Activated CD8-positive, alpha-beta memory T cell treated with anti-CD3 and anti-CD28 coated beads, Interleukin-2, amount 50 U/mL, for 48 hours (primary cell): ENCODE results near the gene RCSD1.

Experiments used
- DNase-seq: peaks from one replicate; pipeline ENCODE4 v3.0.0-alpha.2; 2020

The RCSD1 gene

DNA sequence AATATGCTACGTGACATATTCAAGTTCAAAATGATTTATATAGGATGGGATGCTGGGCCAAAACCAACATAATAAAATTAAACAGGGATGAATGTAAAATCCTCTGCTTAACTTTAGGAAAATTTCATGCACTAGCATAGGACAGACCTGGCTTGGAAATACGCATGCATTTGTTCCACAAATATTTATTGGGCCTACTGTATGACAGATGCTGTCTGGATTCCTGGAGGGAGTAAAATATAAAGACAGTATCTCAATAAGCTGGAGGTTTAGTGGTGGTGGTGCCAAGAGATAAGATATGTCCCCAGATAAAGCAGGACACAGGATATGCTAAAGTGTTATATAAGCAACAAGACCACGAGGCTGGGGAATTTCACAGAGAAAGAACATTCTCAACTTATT, 15.1 kb downstream of the RCSD1 start:
- DNase-seq: no peak

DNA sequence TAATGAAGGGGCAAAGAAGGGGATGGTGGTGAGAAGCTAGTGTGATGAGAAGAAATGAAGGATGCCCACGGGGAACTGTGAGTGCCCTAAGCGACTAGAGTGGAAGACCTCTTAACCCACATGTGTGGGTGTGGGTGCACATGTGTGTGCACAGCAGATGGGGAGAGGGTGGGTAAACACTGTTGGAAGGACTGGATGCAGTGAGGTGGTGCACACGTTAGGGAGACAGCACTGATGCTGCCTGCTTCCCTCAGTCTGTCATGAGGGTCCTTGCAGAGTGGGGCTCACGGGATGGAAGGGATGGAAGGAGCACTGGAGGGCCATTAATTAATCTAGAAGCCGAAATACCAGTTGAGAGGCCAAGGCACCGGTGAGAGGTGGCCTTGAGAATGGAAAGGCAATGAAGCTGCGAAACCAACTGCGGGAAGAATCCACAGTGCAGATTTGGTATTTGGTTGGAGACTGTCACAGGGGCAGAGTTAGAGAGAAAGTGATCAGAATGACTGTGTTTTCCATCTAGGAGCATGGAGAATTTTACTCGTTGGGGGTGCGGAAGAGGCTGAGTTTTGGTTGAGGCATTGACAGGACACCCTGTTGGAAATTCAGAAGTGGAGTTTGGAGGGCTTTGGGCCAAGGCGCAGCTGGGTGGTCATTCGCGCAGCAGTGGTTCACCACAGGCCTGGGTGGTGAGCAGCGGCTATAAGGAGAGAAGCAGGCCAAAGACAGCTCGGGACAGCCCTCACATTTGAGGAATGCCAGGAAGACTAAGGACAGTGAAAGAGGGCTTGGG, 15.8 kb downstream of the RCSD1 start:
- DNase-seq: no peak

DNA sequence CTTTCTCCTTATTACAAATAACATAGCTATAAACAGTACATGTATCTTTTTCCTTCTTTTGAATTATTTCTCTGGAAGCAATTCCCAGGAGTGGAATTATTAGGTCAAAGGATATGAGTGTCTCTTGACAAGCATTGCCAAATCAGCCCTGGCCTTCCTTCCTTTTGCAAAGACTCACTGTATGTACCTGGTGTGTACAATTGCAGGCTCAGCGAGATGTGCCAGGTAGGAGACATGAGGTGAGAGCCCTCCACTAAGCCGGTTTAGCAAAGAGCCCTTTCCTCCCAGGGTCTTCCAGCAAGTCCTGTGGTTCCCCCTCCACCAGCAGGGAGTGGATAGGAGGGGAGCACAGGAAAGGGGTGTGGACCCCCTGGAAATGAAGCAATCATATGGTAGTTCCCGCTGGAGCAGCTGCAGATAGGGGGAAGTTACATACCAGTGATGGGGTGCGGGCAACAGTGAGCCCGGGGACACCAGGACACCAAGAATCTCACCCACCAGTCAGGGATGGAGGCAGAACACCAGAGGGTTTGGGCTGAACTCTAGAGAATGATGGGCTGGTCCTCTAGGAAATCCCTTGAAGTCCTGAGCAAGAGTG, 18.3 kb downstream of the RCSD1 start:
- no peak for DNase-seq

DNA sequence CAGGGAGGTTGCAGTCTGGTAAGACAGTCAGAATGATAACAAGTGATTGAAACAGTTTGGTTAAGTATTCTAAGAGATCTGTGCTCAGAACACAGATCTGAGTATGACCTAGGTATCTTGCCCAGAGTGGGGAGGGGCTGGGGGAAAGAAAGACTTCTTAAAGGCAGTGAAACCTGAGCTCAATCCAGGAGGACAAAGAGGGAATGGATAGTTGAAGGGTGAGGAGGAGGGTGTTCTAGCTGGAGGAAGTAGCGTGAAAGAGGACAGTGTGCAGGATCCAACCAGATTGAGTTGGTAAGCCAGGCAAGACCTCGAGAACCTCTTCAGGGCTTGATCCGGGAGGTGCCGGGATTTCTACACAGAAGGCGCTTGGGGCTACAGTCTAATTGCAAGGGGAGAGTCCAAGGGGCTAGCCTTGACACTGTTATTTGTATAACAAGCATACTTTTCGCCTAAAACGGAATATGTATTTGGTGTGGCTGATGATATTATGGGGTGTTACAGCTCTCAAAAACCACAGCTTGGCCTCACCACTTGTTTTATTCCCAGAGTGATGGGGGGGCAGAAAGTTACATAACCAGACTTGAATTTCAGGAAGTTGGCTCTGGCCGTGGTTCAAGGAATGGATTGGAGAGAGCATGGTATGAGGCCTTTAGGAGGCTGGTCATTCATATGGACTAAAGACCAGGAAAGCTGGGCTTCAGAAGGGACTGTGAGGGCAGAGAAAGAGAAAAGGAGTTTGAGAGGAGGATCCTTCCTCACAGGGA, 19.1 kb downstream of the RCSD1 start:
- no peak for DNase-seq

DNA sequence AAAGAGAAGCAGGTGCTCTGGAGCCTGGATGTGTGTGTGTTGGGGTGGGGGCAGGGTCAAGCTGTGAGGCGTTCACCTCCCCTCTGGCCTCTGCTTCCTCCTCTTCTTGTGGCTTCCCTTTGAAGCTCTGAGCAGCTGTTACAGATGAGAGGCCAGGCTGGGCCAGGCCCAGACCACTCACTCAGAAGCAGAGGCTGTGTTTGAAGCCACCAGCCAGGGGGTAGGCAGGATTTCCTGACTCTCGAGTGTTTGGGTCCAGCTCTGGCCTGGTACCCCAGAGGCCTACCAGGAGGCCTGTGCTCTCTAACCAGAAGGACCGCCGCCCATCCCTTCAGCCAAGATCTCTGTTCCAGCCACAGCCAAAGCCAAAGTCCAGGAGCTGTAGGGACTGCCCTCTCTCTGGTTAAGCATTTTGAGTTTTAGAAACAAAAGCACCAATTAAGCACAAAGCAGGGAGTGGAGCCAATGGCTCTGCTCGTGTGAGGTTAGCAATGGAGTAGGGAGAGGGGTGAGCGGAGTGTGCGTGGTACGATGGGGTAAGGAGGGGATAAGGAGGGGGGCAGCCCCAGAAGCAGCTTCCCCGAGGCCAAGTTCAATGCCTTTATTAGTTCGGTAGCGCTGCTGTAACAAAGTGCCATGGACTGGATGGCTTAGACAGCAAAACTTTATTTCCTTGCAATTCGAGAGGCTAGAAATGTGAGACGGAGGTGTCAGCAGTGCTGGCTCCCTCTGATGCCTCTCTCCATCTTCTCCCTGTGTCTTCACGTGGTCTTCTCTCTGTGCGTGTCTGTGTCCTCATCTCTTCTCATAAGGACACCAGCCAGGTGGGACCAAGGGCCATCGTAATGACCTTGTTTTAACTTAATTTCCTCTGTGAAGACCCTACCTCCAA, 20.5 kb downstream of the RCSD1 start:
- no peak for DNase-seq

DNA sequence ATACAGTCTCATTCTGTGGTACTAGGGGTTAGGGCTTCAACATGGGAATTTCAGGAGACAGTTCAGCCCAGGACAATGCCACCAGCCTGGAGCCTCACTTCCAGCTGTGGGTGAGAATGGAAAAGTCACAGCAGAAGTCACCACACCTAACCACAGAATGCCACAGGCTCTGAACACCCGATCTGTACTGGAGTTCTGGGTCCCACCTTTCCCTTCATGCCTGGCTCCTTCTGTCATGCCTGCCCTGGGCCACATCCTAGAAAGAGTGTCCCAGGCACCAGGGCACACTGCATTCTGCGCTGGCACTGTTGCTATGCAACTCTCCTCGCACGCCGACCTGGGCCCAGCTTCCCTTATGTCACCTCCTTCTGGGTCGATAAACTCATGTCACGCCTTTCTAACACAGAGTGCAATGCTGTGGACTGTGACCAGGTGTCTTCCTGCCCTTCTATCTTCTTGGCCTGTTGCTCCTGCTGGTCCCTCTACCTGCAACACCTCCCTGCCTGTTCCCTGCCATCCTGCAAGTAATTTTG, 21.2 kb downstream of the RCSD1 start:
- no peak for DNase-seq

DNA sequence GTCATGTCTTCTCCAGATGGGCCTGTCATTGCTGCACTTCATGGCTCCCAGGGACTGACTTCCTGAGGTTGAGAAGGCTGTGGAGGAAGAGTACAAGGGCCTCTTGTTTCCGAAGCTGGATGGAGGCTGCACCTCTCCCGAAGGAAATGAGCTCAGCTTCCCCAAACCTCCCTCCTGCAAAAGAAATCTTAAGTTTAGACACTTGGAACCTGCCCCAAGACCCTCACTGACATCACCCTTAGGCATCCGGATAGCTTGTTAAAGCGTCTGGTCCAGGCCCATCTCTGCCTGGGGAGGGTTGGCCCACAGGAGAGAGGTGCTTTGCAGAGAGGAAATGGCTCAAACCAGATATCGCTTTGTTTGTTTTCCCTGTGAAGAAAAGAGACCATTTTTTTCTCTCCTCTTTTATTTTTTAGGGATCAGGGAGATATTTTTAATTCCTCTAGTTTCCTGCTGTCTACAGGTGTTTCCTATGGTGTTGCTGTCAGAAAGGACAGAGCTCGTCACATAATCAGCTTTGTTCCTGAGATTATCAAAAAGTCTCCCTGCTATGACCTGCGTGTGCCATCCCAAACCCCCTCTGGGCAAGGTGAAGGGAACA, 25.0 kb downstream of the RCSD1 start:
- no peak for DNase-seq

DNA sequence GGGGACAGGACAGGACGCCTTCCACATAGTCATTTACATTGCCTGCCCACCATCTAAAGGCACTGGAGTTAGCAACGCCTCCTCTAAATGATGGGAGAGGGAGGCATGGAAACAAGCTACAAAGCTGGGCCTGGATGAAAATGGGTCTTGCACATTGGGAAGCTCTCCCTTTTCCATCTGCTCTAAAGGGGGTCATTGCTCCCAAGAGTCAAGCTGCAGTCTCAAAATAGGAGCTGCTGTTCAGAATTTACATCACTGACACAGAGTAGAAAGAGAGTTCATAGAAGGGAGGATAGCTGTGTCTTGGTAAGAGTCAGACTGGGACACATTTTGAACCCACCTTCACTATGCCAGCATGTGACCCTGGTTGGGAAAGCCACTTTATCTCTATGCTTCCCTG, 26.6 kb downstream of the RCSD1 start:
- no peak for DNase-seq

DNA sequence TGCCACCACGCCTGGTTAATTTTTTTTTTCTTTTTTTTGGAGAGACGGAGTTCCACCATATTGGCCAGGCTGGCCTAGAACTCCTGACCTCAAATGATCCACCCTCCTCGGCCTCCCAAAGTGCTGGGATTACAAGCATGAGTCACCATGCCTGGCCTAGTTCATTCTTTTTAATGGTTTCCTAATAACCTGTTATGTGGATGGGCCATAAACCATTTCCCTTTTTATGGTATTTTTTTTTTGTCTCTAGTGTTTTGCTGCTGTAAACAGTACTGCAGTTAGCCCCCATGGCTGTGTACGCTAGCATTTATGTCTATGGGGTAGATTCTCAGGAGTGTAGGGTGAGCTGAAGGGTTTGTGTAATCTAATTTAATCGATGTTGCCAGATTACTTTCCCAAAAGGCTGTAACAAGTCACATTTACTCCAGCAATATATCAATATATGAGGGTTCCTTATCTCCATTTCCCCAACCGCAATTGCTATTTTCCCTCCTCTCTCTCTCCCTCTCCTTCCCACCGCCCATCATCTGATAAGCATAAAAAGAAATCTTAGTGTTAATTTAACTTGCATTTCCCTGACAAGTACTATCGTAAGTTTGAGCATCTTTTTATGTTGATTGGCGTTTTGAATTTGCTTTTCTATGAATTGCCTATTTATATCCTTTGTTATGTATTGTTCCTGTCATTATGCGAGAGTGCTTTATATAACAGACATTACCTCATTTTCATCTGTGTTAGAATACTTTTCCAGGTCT, 28.7 kb downstream of the RCSD1 start:
- DNase-seq: no peak

DNA sequence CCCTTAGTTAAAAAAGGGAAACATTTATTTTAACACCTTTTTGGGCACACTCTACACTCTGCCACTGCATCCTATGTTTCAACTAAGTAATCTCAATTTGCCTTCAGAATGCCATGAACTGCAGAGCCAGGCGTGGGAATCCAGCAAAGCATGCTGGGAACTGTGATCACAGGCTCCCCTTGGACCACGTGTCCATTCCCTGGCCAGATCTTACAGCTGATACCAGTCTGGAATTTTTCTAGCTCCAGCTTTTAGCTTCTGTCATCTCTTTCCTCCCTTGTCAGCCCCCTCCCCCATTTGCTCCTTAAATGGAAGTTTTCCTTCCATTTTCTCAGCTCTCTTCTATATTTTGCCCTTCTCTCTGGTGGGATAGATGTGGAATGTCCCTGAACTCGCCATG, 29.4 kb downstream of the RCSD1 start:
- DNase-seq: no peak

DNA sequence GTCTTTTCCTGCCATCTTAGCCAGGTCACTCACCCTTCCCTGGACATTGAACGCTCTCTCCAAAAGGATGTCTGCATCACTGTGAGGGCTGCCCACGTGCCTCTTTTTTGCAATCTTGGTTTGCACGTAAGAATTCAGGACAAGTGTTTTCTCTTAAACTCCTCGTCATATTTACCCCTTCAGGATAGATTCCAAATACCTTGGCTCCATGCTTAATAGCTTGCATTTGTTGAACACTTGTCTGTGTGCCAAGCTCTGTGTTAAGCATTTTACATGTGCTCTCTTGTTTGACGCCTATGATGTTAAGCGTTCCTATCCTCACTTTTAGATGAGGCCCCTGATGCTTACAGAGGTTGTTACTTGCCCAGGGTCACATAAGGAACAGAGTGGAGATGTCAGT, 29.8 kb downstream of the RCSD1 start:
- no peak for DNase-seq

DNA sequence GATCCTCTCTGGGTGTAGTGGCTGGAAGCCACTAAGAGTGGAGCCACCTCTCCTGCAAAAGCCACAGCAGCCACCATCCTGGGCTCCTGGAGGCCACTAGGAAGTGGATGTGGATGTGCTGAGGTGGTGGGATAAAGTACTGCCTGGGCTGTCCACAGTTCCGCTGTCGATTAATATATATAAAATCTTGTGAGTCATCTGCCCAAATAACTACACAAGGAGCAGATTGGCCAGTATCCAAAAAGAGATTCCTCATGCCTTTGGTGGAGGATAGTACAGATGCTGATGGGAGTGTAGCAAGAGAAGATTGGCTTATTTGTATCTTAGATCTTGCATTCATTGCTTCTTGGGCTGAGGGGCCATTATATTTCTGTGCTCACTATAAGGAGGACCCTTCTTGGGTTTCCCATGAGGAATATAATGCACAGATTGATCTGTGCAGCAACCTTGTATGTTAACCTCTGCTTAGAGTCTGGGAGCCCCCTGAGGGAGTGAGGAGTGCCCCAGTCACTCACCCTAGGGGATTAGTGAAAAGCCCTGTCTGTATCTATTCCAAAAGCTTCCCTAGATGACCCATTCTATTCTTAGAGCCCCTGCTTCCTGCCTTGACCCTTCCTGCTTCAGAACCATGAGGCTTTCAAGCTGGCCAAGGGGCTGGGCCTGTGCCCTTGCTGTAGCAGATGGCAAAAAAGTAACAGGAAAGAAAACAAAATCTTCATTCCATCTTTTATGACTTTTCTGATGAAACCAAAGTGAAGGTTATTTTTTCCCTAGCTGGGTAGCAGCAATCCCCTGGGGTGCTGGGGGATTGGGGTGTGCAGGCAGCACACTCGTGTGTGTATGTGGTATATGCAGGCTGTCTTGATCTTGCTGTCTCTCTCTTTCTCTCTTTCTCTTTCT, 31.7 kb downstream of the RCSD1 start:
- DNase-seq: no peak

DNA sequence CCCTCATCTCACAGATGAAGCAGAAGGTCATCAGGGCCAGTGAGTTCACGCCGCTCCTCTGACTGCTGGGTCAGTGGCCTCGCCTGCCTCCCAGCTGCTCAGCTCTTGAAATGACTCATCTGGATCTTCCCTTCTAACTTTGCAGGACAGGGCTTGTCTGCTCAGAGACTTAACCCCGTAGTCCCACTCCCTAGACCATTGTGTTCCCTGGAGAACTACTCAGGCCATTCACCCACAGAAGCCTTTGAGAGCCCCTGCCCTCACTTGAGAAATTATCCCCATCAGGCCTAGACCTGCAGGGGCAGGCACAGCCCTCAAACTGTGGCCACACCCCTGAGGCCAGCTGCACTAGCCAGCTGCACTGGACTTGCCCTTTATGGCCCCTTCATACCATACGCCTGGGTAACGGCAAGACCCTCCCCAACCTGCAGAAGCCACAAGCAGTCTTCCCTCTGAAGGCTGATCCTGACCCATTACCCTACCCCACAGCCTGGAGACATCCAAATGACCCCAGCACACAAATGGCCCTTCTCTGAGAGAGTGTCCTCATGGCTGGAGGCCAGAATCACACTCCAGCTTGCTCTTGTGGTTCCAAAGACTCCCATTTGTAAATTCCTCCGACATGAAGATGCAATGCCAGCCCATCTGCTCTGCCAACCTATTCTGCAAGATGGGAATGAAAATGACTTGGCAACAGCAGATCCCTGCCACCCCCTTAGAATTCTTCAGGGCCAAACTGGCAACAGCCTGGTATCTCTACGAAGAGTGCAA, 33.2 kb downstream of the RCSD1 start:
- no peak for DNase-seq

DNA sequence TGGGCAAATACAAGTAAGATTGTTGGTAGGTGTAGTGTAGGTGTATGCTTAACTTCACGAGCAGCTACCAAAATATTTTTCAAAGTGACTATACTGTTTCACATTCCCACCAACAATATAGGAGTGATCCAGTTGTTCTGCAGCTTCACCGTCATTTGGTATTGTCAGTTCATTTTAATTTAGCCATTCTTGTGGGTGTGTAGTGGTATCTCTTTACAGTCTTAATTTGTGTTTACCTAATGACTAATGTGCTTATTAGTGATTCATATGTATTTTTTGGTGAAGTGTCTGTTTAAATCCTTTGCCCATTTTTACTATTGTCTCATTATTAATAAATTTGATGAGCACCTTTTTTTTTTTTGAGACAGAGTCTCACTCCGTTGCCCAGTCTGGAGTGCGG, 35.4 kb downstream of the RCSD1 start:
- DNase-seq: no peak

DNA sequence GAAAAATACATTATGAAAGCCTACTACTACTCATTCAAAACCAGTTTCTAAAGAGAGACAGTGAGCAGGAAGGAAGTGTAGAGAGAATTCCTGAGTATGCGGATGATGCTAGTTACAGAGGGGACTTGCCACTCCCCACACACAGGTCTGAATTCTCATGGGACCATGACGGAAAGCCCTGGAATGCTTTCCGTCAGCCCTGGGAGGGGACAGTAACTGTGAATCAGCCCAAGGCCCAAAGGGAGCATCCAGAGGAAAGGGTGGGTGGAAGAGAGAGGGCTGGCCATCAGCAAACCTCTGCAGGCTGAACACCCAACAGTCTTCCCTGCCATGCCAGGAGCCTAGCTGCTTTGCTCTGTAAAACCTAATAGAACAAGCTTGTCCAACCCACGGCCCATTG, 36.4 kb downstream of the RCSD1 start:
- no peak for DNase-seq

DNA sequence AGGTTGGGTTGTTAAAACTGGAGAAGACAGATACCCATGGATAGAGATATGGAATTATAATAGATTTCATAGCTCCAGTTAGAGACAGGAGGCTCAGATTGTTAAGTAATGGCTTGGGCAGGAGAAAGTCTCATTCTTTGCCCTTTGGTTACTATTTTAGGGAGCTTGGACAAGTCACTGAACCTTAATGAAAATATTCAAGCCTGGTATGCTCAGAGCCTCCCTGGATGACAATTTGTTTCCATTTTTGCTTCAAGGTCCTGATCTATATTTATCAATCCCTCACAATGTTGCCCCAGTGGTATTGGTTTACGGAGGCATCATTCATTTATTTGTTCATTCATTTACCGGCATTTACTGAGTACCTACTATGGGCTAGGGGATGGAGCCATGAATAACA, 37.5 kb downstream of the RCSD1 start:
- no peak for DNase-seq

DNA sequence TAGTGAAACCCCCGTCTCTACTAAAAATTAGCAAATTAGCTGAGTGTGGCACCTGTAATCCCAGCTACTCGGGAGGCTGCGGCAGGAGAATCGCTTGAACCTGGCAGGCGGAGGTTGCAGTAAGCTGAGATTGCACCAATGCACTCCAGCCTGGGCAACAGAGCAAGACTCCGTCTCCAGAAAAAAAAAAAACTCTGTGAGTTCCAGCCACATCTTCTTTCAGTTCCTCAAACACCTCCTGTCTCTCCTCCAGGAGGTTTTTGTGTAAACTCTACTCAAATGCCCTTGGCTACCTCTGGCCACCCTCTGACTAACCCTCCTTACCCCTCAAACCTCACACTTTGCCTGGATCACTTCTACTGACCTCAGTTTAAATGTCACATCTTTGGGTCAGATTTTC, 38.1 kb downstream of the RCSD1 start:
- DNase-seq: no peak

DNA sequence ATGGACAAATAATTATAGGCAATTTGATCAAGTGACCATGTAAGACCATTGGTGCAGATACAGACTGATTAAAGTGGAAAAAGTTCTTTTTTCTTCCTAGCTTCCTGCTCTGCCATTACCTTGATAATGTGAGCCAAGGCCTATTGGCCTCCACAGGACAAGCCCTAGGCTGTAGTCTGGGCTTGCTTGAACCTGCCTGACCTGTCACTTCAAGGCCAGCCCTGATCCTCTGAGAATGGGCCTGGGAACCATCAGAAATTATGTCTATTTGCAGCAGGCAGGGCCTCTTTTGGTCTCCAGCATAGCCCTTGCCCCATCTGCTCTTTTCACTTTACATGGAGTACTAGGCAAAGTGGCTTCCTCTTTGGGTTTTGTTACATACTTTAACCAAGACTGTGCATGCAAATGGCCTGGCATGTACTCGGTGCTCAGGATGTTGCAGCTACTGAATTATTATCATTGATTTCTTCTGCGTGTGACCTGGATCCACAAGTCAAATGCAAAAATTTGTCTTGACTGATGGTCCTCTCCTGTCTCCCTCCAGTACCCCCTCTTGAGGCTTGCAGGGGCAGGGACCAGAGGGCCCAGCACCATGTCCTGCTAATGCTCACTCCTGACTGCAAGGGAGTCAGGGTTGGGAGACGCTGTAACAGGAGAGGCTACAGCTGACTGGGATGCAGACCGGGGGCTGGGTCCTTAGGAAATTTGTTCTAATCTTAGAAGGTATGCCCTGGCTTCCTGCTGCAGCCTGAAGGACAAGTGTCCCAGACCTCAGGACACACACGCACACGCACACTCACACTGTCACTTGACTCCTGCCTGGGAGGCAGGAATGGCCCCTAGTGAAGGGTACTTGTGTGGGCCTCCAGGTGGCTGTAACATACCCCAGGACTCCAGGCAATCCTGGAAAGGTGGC, 39.4 kb downstream of the RCSD1 start:
- no peak for DNase-seq

DNA sequence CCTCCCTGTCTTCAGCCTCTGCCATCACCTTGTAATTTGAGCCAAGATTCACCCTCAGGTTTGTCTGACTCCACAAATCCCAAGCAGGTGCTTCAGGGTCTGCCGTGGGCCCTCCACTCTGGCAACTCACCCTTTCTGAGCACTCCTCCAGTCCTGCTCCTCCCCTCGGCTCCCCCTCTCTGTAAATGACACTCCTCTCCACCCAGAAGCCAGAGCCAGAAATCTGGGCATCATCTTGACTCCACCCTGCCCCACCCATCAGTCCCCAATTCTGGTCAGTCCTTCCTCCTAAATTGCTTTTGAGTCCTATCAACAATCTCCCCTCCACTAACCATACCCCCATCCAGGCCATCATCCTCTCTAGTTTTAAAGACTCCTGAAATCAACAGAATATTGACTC, 40.5 kb downstream of the RCSD1 start:
- DNase-seq: no peak
